Epithelial cell of proximal tubule (primary cell): ENCODE results near the gene ECI1. TPM values are rescaled to one million over a fixed set of nuclear protein-coding genes. Genes with fewer than 3 reads are reported as not detected.
"Not testable (repeated sequence)": the region's sequence is repeated elsewhere in the genome, so short reads cannot be mapped to it uniquely, and the experiment has no call there.

Experiments
- DNase-seq: peaks from one replicate; pipeline ENCODE4 v3.0.0-alpha.2; 2011; ENCODE audit warnings: low read depth
- H3K4me3 ChIP-seq: 2 replicates; pipeline ENCODE4 v1.5.1; 2011; ENCODE audit warnings: low read depth, mild to moderate bottlenecking, low read length
- CTCF ChIP-seq: conservative IDR thresholded peaks from 2 replicates; pipeline ENCODE4 v1.5.1; 2012; ENCODE audit warnings: low read depth, mild to moderate bottlenecking, low read length
- total RNA-seq: library from RNA; depleted of rRNA; stranded (reverse); fragments of >200 nt; gene quantifications from 2 replicates; pipeline ENCODE4 v1.2.3, GENCODE V29; 2015

Gene ECI1
- total RNA-seq, 1 donor from 2014 or later, result 94.6 TPM

GRCh38 chr16:2242598-2242997 lies 8.8 kb downstream of the ECI1 start:
- TF ChIP-seq CTCF, result no peak
- DNase-seq, result no peak
- no peak overlapping the region for H3K4me3 ChIP-seq

GRCh38 chr16:2240331-2240730 lies 11.1 kb downstream of the ECI1 start:
- H3K4me3 ChIP-seq, DNase-seq: not testable (repeated sequence)

GRCh38 chr16:2238838-2239675 lies 12.3 kb downstream of the ECI1 start:
- no peak for DNase-seq
- H3K4me3 ChIP-seq, result no peak overlapping the region
- TF ChIP-seq CTCF, result no peak

GRCh38 chr16:2238150-2238837 lies 13.1 kb downstream of the ECI1 start:
- H3K4me3 ChIP-seq, result no peak overlapping the region
- TF ChIP-seq CTCF, result no peak
- no peak for DNase-seq

- no peak for DNase-seq
- no peak overlapping the region for H3K4me3 ChIP-seq
- no peak for TF ChIP-seq CTCF
Observed at GRCh38 chr16:2237493-2238149, 13.8 kb downstream of the ECI1 start.

- no peak for DNase-seq
- TF ChIP-seq CTCF, result no peak
- no peak overlapping the region for H3K4me3 ChIP-seq
Observed at GRCh38 chr16:2237102-2237482, 14.3 kb downstream of the ECI1 start.

GRCh38 chr16:2236337-2237101 lies 14.9 kb downstream of the ECI1 start, which contains the start of gene DNASE1L2:
Gene DNASE1L2 (plus strand): TSS chr16:2236444. CDS start chr16:2236817, 373 bp downstream.
- no peak for DNase-seq
- no peak for TF ChIP-seq CTCF
- no peak within 1 kb of the TSS for H3K4me3 ChIP-seq
